AG04450 (cell line): Measurements from ENCODE around the gene NR1I3. TPM values are rescaled to one million over a fixed set of nuclear protein-coding genes. Genes with fewer than 3 reads are reported as not detected.

Experiments used
- CTCF ChIA-PET: fragments of 300-600, 350-600 bp; formaldehyde crosslinking; extraction: SDS; loops from one replicate; lab custom pipeline; 2022; ENCODE audit warnings: antibody characterized with exemption, inconsistent platforms; lab: Charles Lee
- POLR2A ChIA-PET: fragments of 350-600 bp; formaldehyde crosslinking; extraction: SDS; loops from one replicate; lab custom pipeline; 2021; ENCODE audit warnings: antibody characterized with exemption, inconsistent platforms; lab: Yijun Ruan, JAX
- DNase-seq: peaks from one replicate; pipeline ENCODE4 v3.0.0-alpha.2; 2011; ENCODE audit warnings: low read depth, low spot score
- H3K27ac ChIP-seq: one replicate; pipeline ENCODE4 v1.5.1; 2012; ENCODE audit warnings: low read depth, low read length, control low read depth
- H3K27me3 ChIP-seq: one replicate; pipeline ENCODE4 v1.6.0; 2012; ENCODE audit warnings: low read length; ENCODE audit not compliant: control insufficient read depth, insufficient read depth
- H3K4me3 ChIP-seq: 2 replicates; pipeline ENCODE4 v1.5.1; 2011; ENCODE audit warnings: mild to moderate bottlenecking, low read depth, low read length, control low read depth
- H3K9me3 ChIP-seq: 2 replicates; pipeline ENCODE4 v1.5.1; 2012; ENCODE audit warnings: low read length; ENCODE audit not compliant: control insufficient read depth, insufficient read depth
- polyA plus RNA-seq: library from polyadenylated mRNA; depleted of rRNA; stranded (reverse); fragments of >200 nt; gene quantifications from 2 replicates; pipeline ENCODE4 v1.2.3, GENCODE V29; 2011
- TF ChIP-seq, protein P1 (sequence below): IDR thresholded peaks from 2 replicates; pipeline ENCODE4 v1.5.1; 2011; ENCODE audit warnings: low read depth, low read length, control low read depth, inconsistent platforms

NR1I3 gene
- polyA plus RNA-seq, 1 experiment = not detected

- Histone ChIP-seq H3K27ac (no peak overlapping the region), H3K27me3 (no peaks in the 10 kb centered on the region), H3K9me3 (no peaks in the 10 kb centered on the region), H3K4me3 (no peak overlapping the region)
- TF ChIP-seq, protein P1, sequence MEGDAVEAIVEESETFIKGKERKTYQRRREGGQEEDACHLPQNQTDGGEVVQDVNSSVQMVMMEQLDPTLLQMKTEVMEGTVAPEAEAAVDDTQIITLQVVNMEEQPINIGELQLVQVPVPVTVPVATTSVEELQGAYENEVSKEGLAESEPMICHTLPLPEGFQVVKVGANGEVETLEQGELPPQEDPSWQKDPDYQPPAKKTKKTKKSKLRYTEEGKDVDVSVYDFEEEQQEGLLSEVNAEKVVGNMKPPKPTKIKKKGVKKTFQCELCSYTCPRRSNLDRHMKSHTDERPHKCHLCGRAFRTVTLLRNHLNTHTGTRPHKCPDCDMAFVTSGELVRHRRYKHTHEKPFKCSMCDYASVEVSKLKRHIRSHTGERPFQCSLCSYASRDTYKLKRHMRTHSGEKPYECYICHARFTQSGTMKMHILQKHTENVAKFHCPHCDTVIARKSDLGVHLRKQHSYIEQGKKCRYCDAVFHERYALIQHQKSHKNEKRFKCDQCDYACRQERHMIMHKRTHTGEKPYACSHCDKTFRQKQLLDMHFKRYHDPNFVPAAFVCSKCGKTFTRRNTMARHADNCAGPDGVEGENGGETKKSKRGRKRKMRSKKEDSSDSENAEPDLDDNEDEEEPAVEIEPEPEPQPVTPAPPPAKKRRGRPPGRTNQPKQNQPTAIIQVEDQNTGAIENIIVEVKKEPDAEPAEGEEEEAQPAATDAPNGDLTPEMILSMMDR = no peak
- POLR2A ChIA-PET = interaction anchor here (1.7 kb wide), 1 partner anchor 17 kb away, joined by 4 read pairs; the partner anchor contains the start of gene NDUFS2
- CTCF ChIA-PET = interaction anchor here (0.9 to 1.9 kb wide), 7 partner anchors 9 to 155 kb away, joined by 3 to 13 read pairs (median 3); no protein-coding TSS in a partner anchor
- DNase-seq = no peak
Observed at GRCh38 chr1:161219078-161219892, 18.7 kb downstream of the NR1I3 start.

GRCh38 chr1:161218301-161219077 is 19.5 kb downstream of the NR1I3 start:
- no peaks in the 10 kb centered on the region for H3K9me3 ChIP-seq
- POLR2A ChIA-PET = interaction anchor here (1.7 kb wide), 1 partner anchor 17 kb away, joined by 4 read pairs; the partner anchor contains the start of gene NDUFS2
- no peak overlapping the region for H3K4me3 ChIP-seq
- H3K27ac ChIP-seq = no peak overlapping the region
- TF ChIP-seq, protein P1 = no peak
- no peaks in the 10 kb centered on the region for H3K27me3 ChIP-seq
- CTCF ChIA-PET = interaction anchor here (1.0 to 1.9 kb wide), 5 partner anchors 8 to 73 kb away, joined by 3 to 13 read pairs (median 4); no protein-coding TSS in a partner anchor
- no peak for DNase-seq

DNA sequence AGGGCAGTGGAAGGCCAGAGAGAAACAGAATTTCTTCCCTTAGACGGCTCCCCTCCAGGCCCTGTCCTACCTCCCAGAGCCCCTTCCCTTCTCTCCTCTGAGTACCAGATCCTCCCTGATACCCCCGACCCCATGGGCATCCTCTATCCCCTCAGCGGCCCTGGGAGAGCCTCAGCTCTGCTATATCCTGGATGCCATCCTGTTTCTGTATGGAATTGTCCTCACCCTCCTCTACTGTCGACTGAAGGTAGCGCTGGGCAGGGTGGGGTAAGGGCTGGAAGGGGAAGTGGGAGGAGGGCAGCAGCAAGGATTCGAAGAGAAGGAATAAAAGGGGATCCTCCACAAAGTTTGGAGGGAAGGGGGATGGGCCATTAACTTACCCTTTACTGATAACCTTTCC is 20.2 kb downstream of the NR1I3 start:
- POLR2A ChIA-PET = no interaction called here
- Histone ChIP-seq H3K4me3 (no peak overlapping the region), H3K9me3 (no peaks in the 10 kb centered on the region), H3K27ac (peak overlapping the region; percentile 21), H3K27me3 (no peaks in the 10 kb centered on the region)
- DNase-seq = no peak
- CTCF ChIA-PET = interaction anchor here (1.9 to 3.5 kb wide), 3 partner anchors 7 to 164 kb away, joined by 13 to 62 read pairs (median 14); partner anchors contain the start of gene TOMM40L
- TF ChIP-seq, protein P1 = no peak

DNA sequence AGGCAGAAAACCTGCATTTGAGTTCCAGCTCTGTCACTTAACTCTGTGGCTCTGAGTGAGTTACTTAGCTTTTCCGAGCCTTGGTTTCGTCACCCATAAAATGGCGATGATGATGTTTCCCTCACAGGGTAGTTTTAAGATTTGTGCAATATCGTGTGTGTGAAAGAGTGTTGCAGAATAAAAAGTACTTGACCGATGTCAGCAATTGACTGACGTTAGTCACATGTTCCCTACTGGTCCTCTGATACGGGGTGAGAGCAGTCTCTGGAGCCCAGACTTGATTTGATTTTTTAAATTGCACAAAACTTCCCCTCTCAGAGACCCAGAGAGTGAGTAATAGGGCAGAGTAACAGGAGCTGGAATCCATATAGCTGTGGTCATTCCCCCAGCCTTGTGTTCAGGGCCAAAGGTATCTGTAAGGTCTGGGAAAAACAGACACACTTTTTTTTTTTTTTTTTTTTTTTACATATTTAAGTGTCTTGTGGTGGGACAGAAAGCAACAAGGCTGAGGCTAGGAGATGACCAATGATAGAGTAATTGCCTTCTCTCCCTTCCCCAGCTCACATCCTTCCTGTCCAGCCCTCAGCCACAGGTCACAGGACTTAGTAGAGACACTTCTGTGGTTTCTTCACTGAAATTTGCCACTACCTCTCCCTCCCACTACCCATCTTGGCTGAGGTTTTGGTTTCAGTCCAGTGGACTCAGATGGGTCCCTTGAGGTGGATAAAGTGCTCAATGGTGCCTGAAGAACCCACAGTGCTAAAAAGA is 20.9 kb downstream of the NR1I3 start:
- H3K4me3 ChIP-seq = no peak overlapping the region
- POLR2A ChIA-PET = interaction anchor here (0.6 to 2.3 kb wide), 4 partner anchors 9 to 18 kb away, joined by 3 to 9 read pairs (median 6); partner anchors contain the start of genes ADAMTS4, NDUFS2 and TOMM40L

More for the DNA sequence above, 20.9 kb downstream of the NR1I3 start:
- TF ChIP-seq, protein P1 = no peak
- no peaks in the 10 kb centered on the region for H3K27me3 ChIP-seq
- H3K27ac ChIP-seq = peak overlapping the region; percentile 69
- DNase-seq = no peak
- H3K9me3 ChIP-seq = no peaks in the 10 kb centered on the region
- CTCF ChIA-PET = interaction anchor here (0.6 to 3.5 kb wide), 7 partner anchors 9 to 1303 kb away, joined by 3 to 62 read pairs (median 5); partner anchors contain the start of gene TOMM40L
